Pancreas (tissue), 10 donors: ENCODE data around the gene NTNG1. TPM values are rescaled to one million over a fixed set of nuclear protein-coding genes. Genes with fewer than 3 reads are reported as not detected.

Experiments used
- ATAC-seq, 4 donors: fragments of 200-7000 bp; cut with Tn5 transposase; one replicate each; pipeline versions ENCODE4 v1.8.0 to v1.9.1; 2020; ENCODE audit warnings: mild to moderate bottlenecking in 4 of 4, moderate library complexity in 4 of 4
- DNase-seq, 6 donors: peaks; one replicate each; pipeline ENCODE4 v3.0.0-alpha.2; 2020
- FAIRE-seq: peaks from 2 replicates; lab custom pipeline; 2012; peaks lifted over from hg19 to GRCh38; lab: Jason Lieb, UNC
- H3K27ac ChIP-seq, 4 donors: fragments of 200-600 bp; sonication (generic); 1 replicate in 3 of 4; 2 replicates in 1 of 4; pipeline versions ENCODE4 v1.5.0 to v1.8.0; 2020
- H3K27me3 ChIP-seq, 4 donors: fragments of 200-600 bp; one replicate each; pipeline ENCODE4 v1.8.0; 2021
- H3K36me3 ChIP-seq, 3 donors: fragments of 200-600 bp; sonication (generic) in 1 of 3; one replicate each; pipeline versions ENCODE4 v1.5.0 to v1.8.0; 2020 to 2021
- H3K4me1 ChIP-seq, 3 donors: fragments of 200-600 bp; one replicate each; pipeline ENCODE4 v1.8.0; 2021
- H3K4me3 ChIP-seq, 4 donors: fragments of 200-600 bp; sonication (generic) in 2 of 4; one replicate each; pipeline versions ENCODE4 v1.5.0 to v1.8.0; 2020 to 2021
- H3K9me3 ChIP-seq, 4 donors: fragments of 200-600 bp; one replicate each; pipeline ENCODE4 v1.8.0; 2021
- WGBS, 2 donors: extraction: QIAGEN DNeasy Blood & Tissue Kit; methylation state at CpG; one replicate each; pipeline ENCODE4 v1.1.7; 2013; 5-methylcytosine and 5-hydroxymethylcytosine counted together
- intact Hi-C, 3 donors: fragments of 100-400 bp; cut with DNase I; formaldehyde crosslinking; loops; one replicate each; pipeline versions ENCODE4 v1.11.1 to v1.14.2; 2022
- polyA plus RNA-seq, 2 donors: library from polyadenylated mRNA; stranded (reverse); fragments of 200-250 nt; gene quantifications; one replicate each; pipeline ENCODE4 v1.2.3, GENCODE V29; 2013
- total RNA-seq, 6 donors: library from RNA; stranded (reverse); fragmentation: NEBNext Ultra II Directional in 4 of 6; extraction: Animal tissue kit (Norgen Biotek cat#: 25700) in 4 of 6; gene quantifications; one replicate each; pipeline versions ENCODE4 v1.2.1 to v1.2.4, GENCODE V29; 2021 to 2023
- TF ChIP-seq, protein P1 (sequence below), 4 donors: fragments of 200-600 bp; sonication (generic) in 3 of 4; IDR thresholded peaks; one replicate each; pipeline versions ENCODE4 v1.5.0 to v1.8.0; 2021; ENCODE audit warnings: antibody characterized with exemption in 4 of 4
- donor health status: healthy with polysubstance abuse.
- donor health status: DM: no; HTN: no; CAD: no; lungs with moderate emphysema.
- donor health status: DM: no; HTN: no; CAD: no.
- donor health status: control.
- donor health status: control.
- donor health status: Bipolar disorder and iron deficiency.
- donor health status: DM: yes; HTN: yes; CAD: no.
- donor health status: DM: no; HTN: no; CAD: no.
- donor health status: DM: no; HTN: no; CAD: no.
- donor health status: DM: yes; HTN: yes; CAD: no.

The NTNG1 gene
- total and polyA plus RNA-seq, 8 donors, result 0.04 to 1.3 (median 0.23) TPM; not detected in 1

DNA sequence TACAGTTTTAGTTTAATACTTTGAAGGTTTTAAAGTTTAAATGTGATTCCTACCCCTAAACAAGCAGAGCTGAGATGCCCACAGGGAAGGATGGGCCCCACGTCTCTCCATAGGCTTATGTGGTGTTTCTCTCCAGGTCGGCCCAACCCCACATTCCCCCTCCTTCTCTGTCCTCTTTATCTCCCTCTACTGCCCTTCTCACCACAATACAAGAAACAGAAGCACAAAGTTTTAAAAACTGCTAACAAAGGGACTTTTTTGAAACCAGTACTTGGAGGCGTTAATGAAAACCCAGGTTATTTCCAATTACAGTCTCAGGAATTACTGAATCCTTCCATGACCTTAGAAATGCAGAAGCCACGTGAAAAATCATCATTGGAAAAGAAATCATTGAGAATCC is 324.0 kb downstream of the NTNG1 start:
- 41 to 45% methylated on average over 4 of the region's 4 CpGs for WGBS, 2 donors
- Histone ChIP-seq H3K4me1 (no peaks in the 10 kb centered on the region), H3K9me3 (no peaks in the 10 kb centered on the region), H3K36me3 (no peaks in the 10 kb centered on the region), H3K27me3 (no peaks in the 10 kb centered on the region), H3K4me3 (no peak overlapping the region), H3K27ac (no peak overlapping the region)
- TF ChIP-seq, protein P1, sequence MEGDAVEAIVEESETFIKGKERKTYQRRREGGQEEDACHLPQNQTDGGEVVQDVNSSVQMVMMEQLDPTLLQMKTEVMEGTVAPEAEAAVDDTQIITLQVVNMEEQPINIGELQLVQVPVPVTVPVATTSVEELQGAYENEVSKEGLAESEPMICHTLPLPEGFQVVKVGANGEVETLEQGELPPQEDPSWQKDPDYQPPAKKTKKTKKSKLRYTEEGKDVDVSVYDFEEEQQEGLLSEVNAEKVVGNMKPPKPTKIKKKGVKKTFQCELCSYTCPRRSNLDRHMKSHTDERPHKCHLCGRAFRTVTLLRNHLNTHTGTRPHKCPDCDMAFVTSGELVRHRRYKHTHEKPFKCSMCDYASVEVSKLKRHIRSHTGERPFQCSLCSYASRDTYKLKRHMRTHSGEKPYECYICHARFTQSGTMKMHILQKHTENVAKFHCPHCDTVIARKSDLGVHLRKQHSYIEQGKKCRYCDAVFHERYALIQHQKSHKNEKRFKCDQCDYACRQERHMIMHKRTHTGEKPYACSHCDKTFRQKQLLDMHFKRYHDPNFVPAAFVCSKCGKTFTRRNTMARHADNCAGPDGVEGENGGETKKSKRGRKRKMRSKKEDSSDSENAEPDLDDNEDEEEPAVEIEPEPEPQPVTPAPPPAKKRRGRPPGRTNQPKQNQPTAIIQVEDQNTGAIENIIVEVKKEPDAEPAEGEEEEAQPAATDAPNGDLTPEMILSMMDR (IDR thresholded peaks at IDR 0.05), result no peak
- FAIRE-seq (no peak), DNase-seq (no peak), ATAC-seq (no peak)
- intact Hi-C loops, result no loop called here

DNA sequence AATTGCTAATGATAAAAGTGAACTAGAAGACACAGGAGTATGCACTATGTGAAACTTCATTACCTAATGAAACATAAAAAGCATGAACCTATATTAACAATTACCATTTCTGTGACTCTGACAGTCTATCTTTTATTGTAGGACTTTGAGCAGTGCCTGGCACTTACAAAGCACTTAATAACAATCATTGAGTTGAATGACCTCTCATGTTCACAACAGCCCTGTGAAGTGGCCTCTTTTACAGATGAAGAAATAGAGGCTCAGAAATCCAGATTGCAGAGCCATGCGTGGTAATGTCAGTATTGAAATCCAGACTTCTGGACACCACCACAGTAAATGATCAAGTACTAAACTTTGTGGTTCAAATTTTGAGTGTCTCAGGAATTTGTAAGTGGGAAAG is 326.4 kb downstream of the NTNG1 start:
- Histone ChIP-seq H3K9me3 (no peaks in the 10 kb centered on the region), H3K27ac (no peak overlapping the region), H3K4me1 (no peaks in the 10 kb centered on the region), H3K36me3 (no peaks in the 10 kb centered on the region), H3K4me3 (no peak overlapping the region), H3K27me3 (no peaks in the 10 kb centered on the region)
- DNase-seq (no peak), ATAC-seq (no peak), FAIRE-seq (no peak)
- TF ChIP-seq, protein P1 (IDR thresholded peaks at IDR 0.05), result no peak
- 68% methylated on average over 1 of the region's 1 CpG for WGBS, 2 donors
- intact Hi-C loops, result no loop called here

DNA sequence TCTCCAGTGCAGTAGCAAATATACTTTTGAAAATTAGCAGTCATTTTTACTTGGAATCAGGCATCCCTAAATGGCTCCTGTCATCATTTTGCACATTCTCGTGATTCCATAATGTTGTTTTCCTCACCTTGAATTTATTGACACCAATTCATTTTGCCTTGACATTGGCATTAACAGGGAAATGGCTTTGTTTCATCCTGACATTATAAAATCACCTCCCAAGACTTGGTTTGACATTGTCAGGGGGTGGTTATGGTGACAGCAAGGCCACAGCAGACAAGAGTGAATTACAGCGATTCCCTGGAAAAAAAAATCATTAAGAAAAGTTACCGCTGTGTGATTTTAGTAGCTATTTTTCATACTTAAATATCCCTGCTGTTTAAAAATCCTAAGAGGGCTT is 327.0 kb downstream of the NTNG1 start:
- Histone ChIP-seq H3K27ac (no peak overlapping the region), H3K4me1 (no peaks in the 10 kb centered on the region), H3K27me3 (no peaks in the 10 kb centered on the region), H3K36me3 (no peaks in the 10 kb centered on the region), H3K4me3 (no peak overlapping the region), H3K9me3 (no peaks in the 10 kb centered on the region)
- no peak for ATAC-seq
- intact Hi-C loops, result no loop called here
- TF ChIP-seq, protein P1 (IDR thresholded peaks at IDR 0.05), result no peak
- no peak for DNase-seq
- WGBS, 2 donors, result 56 to 71% methylated on average over 3 of the region's 3 CpGs
- FAIRE-seq, result no peak

DNA sequence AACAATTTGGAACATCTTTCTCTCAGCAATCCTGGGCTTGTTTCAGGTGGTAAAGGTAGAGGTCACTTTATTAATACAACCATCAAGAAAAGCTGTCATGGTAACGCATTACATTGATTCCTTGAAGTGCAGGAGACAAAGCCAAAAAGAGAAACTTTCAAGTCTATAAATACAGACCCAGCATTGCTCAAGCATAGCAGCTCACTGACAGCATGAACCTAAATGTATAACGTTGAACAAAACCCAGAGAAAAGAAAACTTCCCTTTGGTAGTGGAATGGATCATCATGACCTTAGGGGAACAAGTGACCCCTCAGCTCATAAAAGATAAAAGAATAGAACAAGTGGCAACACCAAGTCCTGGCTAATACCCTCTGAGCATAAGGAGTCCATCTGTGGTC is 332.2 kb downstream of the NTNG1 start:
- 47 to 61% methylated on average over 2 of the region's 2 CpGs for WGBS, 2 donors
- Histone ChIP-seq H3K9me3 (no peaks in the 10 kb centered on the region), H3K27me3 (no peaks in the 10 kb centered on the region), H3K36me3 (no peaks in the 10 kb centered on the region), H3K4me1 (no peaks in the 10 kb centered on the region), H3K27ac (no peak overlapping the region), H3K4me3 (no peak overlapping the region)
- intact Hi-C loops, result no loop called here
- FAIRE-seq (no peak), ATAC-seq (no peak), DNase-seq (no peak)
- TF ChIP-seq, protein P1 (IDR thresholded peaks at IDR 0.05), result no peak

DNA sequence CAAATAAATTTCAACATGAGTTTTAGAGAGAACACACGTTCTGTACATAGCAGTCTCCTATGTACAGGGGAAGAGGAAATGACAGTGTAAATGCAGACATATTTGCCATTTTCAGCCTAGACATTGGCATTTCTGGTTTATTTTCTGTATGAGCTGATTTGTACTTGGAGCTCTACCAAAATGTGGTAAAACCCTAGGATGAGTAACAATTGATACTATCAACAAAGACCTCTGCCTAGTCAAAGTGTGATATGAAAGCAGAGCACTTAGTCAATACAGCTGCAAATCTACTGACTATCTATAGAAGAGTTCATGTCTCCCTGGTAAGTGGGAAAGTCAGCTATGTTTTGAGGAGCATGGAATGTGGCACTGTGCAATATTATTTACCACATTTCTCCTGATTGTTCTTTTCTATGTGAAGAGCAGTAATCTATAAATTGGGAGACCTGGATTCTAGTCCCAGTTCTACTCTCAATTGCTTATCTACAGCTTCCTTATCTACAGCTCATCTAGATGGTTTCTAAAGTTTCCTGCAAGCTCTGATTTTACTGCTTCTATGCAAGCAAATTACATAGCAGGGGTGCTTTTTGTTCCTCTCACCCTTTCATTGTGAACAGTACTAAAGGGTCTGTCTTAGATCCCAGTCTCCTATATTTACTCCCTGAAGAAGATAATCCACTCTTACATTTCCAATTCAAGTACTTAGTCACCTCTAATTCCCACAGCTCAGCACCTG is 334.2 kb downstream of the NTNG1 start:
- FAIRE-seq (no peak), DNase-seq (no peak), ATAC-seq (no peak)
- WGBS, 2 donors, result 34 to 41% methylated on average over 1 of the region's 1 CpG
- TF ChIP-seq, protein P1 (IDR thresholded peaks at IDR 0.05), result no peak
- Histone ChIP-seq H3K9me3 (no peaks in the 10 kb centered on the region), H3K36me3 (no peaks in the 10 kb centered on the region), H3K4me3 (no peak overlapping the region), H3K27ac (no peak overlapping the region), H3K4me1 (no peaks in the 10 kb centered on the region), H3K27me3 (no peaks in the 10 kb centered on the region)
- intact Hi-C loops, result no loop called here
